Colonic mucosa (tissue), 4 donors: ENCODE results near the gene L3MBTL2. TPM values are rescaled to one million over a fixed set of nuclear protein-coding genes. Genes with fewer than 3 reads are reported as not detected.

ENCODE experiments used
- DNase-seq: peaks from one replicate; pipeline ENCODE4 v3.0.0-alpha.2; 2020
- H3K27ac ChIP-seq: fragments of 200-600 bp; one replicate; pipeline ENCODE4 v1.8.0; 2021
- H3K27me3 ChIP-seq: fragments of 200-600 bp; one replicate; pipeline ENCODE4 v1.8.0; 2021
- H3K36me3 ChIP-seq: fragments of 200-600 bp; one replicate; pipeline ENCODE4 v1.8.0; 2021
- H3K4me1 ChIP-seq: fragments of 200-600 bp; one replicate; pipeline ENCODE4 v1.8.0; 2021; ENCODE audit warnings: mild to moderate bottlenecking
- H3K4me3 ChIP-seq: fragments of 200-600 bp; one replicate; pipeline ENCODE4 v1.8.0; 2021
- H3K9ac ChIP-seq, 2 donors: one replicate each; pipeline ENCODE4 v1.7.0; 2013; ENCODE audit warnings: control low read depth in 2 of 2, low read depth in 2 of 2, low read length in 2 of 2
- H3K9me3 ChIP-seq: fragments of 200-600 bp; one replicate; pipeline ENCODE4 v1.8.0; 2021
- intact Hi-C: fragments of 100-400 bp; cut with DNase I; formaldehyde crosslinking; loops from one replicate; pipeline ENCODE4 v1.14.1; 2022
- total RNA-seq, 2 donors: library from RNA; stranded (reverse); fragmentation: NEBNext Ultra II Directional in 1 of 2; extraction: Animal tissue kit (Norgen Biotek cat#: 25700) in 1 of 2; gene quantifications; one replicate each; pipeline ENCODE4 v1.2.1, GENCODE V29; 2021
- TF ChIP-seq, protein P1 (sequence below): fragments of 200-600 bp; IDR thresholded peaks from one replicate; pipeline ENCODE4 v1.8.0; 2022; ENCODE audit warnings: antibody characterized with exemption, mild to moderate bottlenecking
- donor health status: healthy.
- donor health status: DM: no; HTN: no; CAD: no.
- donor health status: DM: no; HTN: no; CAD: no.

The L3MBTL2 gene
- total RNA-seq, 2 donors from 2014 or later: 13.2 to 27.9 TPM

DNA sequence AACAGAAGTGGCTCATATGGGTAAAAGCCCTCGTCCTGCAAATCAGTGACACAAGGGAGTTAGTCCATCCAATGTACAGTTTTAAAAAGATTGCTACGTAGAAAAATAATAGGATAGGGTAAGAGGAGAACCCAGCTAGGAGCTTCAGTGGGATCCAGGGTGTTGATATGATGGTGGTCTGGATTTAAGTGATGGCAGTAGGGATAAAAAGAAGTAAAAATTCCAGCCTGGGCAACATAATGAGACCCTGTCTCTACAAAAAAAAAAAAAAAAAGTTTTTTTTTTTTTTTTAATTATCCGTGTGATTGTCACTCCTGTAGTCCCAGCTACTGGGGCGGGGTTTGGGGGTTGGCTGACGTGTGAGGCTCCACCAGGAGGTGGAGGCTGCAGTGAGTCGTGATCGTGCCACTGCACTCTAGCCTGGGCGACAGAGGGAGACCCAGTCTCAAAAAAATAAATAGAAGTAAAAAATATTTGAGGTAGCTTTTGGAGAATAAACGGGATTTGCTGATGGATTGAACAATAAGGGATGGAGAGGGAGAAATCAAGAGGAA, 7.0 kb upstream of the L3MBTL2 start:
- peaks cover 7% of the 10 kb centered on the region for H3K4me1 ChIP-seq
- no peaks in the 10 kb centered on the region for H3K9me3 ChIP-seq
- peak; percentile 77 for DNase-seq
- no peaks in the 10 kb centered on the region for H3K27me3 ChIP-seq
- H3K4me3 ChIP-seq: peak overlapping the region; percentile 87
- no peaks in the 10 kb centered on the region for H3K36me3 ChIP-seq
- H3K27ac ChIP-seq: peak overlapping the region; percentile 45
- intact Hi-C loops: no loop called here
- H3K9ac ChIP-seq: peak overlapping the region; percentile 50 to 64
- TF ChIP-seq, protein P1, sequence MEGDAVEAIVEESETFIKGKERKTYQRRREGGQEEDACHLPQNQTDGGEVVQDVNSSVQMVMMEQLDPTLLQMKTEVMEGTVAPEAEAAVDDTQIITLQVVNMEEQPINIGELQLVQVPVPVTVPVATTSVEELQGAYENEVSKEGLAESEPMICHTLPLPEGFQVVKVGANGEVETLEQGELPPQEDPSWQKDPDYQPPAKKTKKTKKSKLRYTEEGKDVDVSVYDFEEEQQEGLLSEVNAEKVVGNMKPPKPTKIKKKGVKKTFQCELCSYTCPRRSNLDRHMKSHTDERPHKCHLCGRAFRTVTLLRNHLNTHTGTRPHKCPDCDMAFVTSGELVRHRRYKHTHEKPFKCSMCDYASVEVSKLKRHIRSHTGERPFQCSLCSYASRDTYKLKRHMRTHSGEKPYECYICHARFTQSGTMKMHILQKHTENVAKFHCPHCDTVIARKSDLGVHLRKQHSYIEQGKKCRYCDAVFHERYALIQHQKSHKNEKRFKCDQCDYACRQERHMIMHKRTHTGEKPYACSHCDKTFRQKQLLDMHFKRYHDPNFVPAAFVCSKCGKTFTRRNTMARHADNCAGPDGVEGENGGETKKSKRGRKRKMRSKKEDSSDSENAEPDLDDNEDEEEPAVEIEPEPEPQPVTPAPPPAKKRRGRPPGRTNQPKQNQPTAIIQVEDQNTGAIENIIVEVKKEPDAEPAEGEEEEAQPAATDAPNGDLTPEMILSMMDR: no peak

DNA sequence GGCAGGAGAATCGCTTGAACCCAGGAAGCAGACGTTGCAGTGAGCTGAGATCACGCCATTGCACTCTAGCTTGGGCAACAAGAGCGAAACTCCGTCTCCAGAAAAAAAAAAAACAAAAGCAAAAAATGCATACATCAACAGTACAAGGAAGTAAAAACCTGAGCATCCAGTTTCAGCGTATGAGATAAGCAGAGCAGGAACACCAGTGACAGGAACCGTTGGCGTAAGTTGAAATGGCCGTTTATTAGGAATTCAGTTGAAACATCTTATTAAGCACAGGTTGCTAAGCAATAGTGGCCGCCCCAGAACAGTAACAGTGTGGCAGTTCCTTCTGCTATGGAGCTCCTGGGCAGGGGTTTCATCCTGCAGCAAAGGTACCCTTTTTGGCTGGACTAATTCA, 4.0 kb upstream of the L3MBTL2 start:
- intact Hi-C loops: no loop called here
- no peak for DNase-seq
- H3K27ac ChIP-seq: no peak overlapping the region

DNA sequence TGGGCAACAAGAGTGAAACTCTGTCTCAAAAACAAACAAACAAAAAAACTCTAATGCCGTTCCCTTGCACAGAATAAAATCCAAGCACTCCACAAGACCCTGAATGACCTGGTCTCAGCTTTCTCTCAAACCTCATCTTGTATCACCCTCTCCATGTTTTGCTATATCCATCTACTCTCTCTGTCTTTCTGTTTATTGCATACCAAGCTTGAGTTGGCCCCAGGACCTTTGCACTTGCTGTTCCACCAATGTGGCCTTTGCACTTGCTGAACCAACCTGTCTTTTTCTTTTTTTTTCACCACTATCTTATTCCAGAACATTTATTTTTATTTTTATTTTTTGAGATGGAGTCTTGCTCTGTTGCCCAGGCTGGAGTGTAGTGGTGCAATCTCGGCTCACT, 2.0 kb upstream of the L3MBTL2 start:
- H3K36me3 ChIP-seq: no peaks in the 10 kb centered on the region

More for the DNA sequence above, 4.0 kb upstream of the L3MBTL2 start:
- Histone ChIP-seq H3K4me3 (no peak overlapping the region), H3K9ac (no peak overlapping the region), H3K36me3 (no peaks in the 10 kb centered on the region), H3K4me1 (peaks cover 11% of the 10 kb centered on the region), H3K9me3 (no peaks in the 10 kb centered on the region), H3K27me3 (no peaks in the 10 kb centered on the region)
- TF ChIP-seq, protein P1: no peak

DNA sequence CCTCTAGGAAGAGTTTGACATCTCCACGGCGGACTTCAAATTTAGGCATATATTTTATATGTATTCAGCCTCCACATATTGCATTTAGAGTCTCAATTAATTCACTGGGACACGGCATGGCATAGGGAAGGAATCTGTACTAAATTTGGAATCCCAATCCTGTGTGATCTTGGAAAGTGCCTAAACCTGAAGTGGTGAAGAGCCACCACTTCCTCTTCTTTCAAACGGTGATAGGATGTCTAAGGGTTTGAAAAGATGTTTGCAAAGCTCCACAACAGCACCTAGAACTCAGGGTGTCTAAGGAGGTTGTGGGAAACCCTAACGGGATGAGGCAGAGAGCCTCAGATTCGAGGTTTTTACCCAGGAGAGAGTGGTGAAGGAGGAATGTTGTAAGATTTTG, 1.0 kb upstream of the L3MBTL2 start:
- Histone ChIP-seq H3K4me1 (peaks cover 7% of the 10 kb centered on the region), H3K27ac (no peak overlapping the region), H3K27me3 (no peaks in the 10 kb centered on the region), H3K9ac (no peak overlapping the region), H3K4me3 (no peak overlapping the region), H3K9me3 (no peaks in the 10 kb centered on the region), H3K36me3 (no peaks in the 10 kb centered on the region)
- DNase-seq: no peak
- TF ChIP-seq, protein P1: no peak
- intact Hi-C loops: no loop called here

More for the DNA sequence above, 2.0 kb upstream of the L3MBTL2 start:
- Histone ChIP-seq H3K4me3 (no peak overlapping the region), H3K4me1 (peaks cover 13% of the 10 kb centered on the region), H3K9ac (no peak overlapping the region), H3K9me3 (no peaks in the 10 kb centered on the region), H3K27ac (no peak overlapping the region), H3K27me3 (no peaks in the 10 kb centered on the region)
- DNase-seq: no peak
- intact Hi-C loops: no loop called here
- TF ChIP-seq, protein P1: no peak

DNA sequence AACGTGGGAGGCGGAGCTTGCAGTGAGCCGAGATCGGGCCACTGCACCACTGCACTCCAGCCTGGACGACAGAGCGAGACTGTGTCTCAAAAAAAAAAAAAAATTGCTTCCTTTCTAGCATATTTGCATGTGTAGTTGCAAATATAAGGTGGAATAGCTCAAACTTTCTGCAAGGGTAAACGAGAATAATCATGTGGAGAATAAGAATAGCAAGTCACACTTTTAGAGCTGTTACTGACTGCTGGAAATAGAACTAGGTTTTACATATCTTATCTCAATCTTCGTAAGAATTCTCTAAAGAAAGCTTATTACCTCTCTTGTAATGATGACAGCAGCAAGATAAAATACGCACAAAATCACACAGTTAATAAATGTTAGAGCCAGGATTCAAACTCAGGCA, 1.6 kb downstream of the L3MBTL2 start:
- H3K4me3 ChIP-seq: no peak overlapping the region
- peaks cover 7% of the 10 kb centered on the region for H3K4me1 ChIP-seq
- TF ChIP-seq, protein P1: no peak
- no peak overlapping the region for H3K9ac ChIP-seq
- intact Hi-C loops: no loop called here
- H3K27ac ChIP-seq: no peak overlapping the region
- H3K27me3 ChIP-seq: no peaks in the 10 kb centered on the region
- no peaks in the 10 kb centered on the region for H3K36me3 ChIP-seq
- no peak for DNase-seq
- no peaks in the 10 kb centered on the region for H3K9me3 ChIP-seq
